Colon (tissue), 2 donors: ENCODE measurements around the gene LAG3.

Source experiments
- FAIRE-seq: peaks from 2 replicates; lab custom pipeline; 2012; peaks lifted over from hg19 to GRCh38; lab: Jason Lieb, UNC
- donor health status: control.
- donor health status: control.

LAG3 gene

GRCh38 chr12:6790496-6791150 is 18.3 kb downstream of the LAG3 start:
- FAIRE-seq, result no peak

GRCh38 chr12:6791931-6792520 is 19.7 kb downstream of the LAG3 start:
- FAIRE-seq, result no peak

GRCh38 chr12:6792522-6793201 is 20.3 kb downstream of the LAG3 start:
- FAIRE-seq, result no peak

GRCh38 chr12:6795088-6795487 is 22.8 kb downstream of the LAG3 start:
- no peak for FAIRE-seq

GRCh38 chr12:6796576-6796975 is 24.3 kb downstream of the LAG3 start:
- FAIRE-seq, result no peak

GRCh38 chr12:6799147-6799546 is 26.8 kb downstream of the LAG3 start:
- FAIRE-seq, result no peak

- FAIRE-seq, result no peak
Observed at GRCh38 chr12:6807170-6807569, 34.9 kb downstream of the LAG3 start.

- FAIRE-seq, result no peak
Observed at GRCh38 chr12:6809056-6809455, 36.7 kb downstream of the LAG3 start.

GRCh38 chr12:6810758-6811157 is 38.4 kb downstream of the LAG3 start:
- no peak for FAIRE-seq

GRCh38 chr12:6813363-6813762 is 41.0 kb downstream of the LAG3 start:
- no peak for FAIRE-seq

- FAIRE-seq, result no peak
Observed at GRCh38 chr12:6816598-6816997, 44.3 kb downstream of the LAG3 start.

GRCh38 chr12:6817098-6817497 is 44.8 kb downstream of the LAG3 start:
- no peak for FAIRE-seq

GRCh38 chr12:6817662-6818157 is 45.4 kb downstream of the LAG3 start:
- no peak for FAIRE-seq

- no peak for FAIRE-seq
Observed at GRCh38 chr12:6818222-6818621, 45.9 kb downstream of the LAG3 start.

- FAIRE-seq, result no peak
Observed at GRCh38 chr12:6818645-6819044, 46.3 kb downstream of the LAG3 start.

- no peak for FAIRE-seq
Observed at GRCh38 chr12:6819106-6820030, 47.0 kb downstream of the LAG3 start.

- no peak for FAIRE-seq
Observed at GRCh38 chr12:6820166-6820565, 47.8 kb downstream of the LAG3 start.

GRCh38 chr12:6821591-6822425 is 49.5 kb downstream of the LAG3 start, which contains the start of gene GPR162:
Gene GPR162 (plus strand): TSS chr12:6821821. CDS start chr12:6823899, 2,078 bp downstream.
- no peak for FAIRE-seq

- no peak for FAIRE-seq
Observed at GRCh38 chr12:6822426-6823135, 50.3 kb downstream of the LAG3 start.
